Endothelial cell of umbilical vein (primary cell): ENCODE results near the gene OAS3.
A peak's percentile ranks its signal among the peaks of the same experiment; 100 is the strongest.

Experiments
- CTCF ChIP-seq, 2 donors: IDR thresholded peaks; 1 replicate in 1 of 2; 2 replicates in 1 of 2; pipeline ENCODE4 v1.5.1; 2011; ENCODE audit warnings: low read length in 2 of 2, mild to moderate bottlenecking in 2 of 2, moderate library complexity in 2 of 2, control low read depth in 1 of 2, inconsistent platforms in 1 of 2, low read depth in 1 of 2; ENCODE audit not compliant: insufficient read depth in 1 of 2; ENCODE audit errors: extremely low read depth in 1 of 2
- EZH2 ChIP-seq: IDR thresholded peaks from 2 replicates; pipeline ENCODE4 v1.6.1; 2012; ENCODE audit warnings: borderline replicate concordance, low read depth, mild to moderate bottlenecking, moderate library complexity, low read length, inconsistent platforms; ENCODE audit not compliant: severe bottlenecking
- JUN ChIP-seq: IDR thresholded peaks from 2 replicates; pipeline ENCODE4 v1.6.1; 2011; ENCODE audit warnings: borderline replicate concordance, low read depth; ENCODE audit not compliant: insufficient read length, insufficient read depth
- MYC ChIP-seq: IDR thresholded peaks from one replicate; pipeline ENCODE4 v1.6.1; 2011; ENCODE audit warnings: mild to moderate bottlenecking, low read depth, low read length
- POLR2A ChIP-seq: IDR thresholded peaks from 2 replicates; pipeline ENCODE4 v1.6.1; 2012; ENCODE audit warnings: low read depth, mild to moderate bottlenecking, control low read depth, low read length
- POLR2AphosphoS5 ChIP-seq: IDR thresholded peaks from 2 replicates; pipeline ENCODE4 v1.6.1; 2012; ENCODE audit warnings: low read depth, mild to moderate bottlenecking, control low read depth, low read length, moderate library complexity; ENCODE audit not compliant: insufficient read depth

GRCh38 chr12:112992541-112993398 is 54.5 kb downstream of the OAS3 start:
- no peak for TF ChIP-seq MYC
- peak; percentile 92 to 99 for TF ChIP-seq CTCF (IDR thresholded peaks at IDR 0.05; ENCODE audit: extremely low read depth in 1 of 2, insufficient read depth in 1 of 2, low read depth in 1 of 2, low read length in 2 of 2)
- no peak for TF ChIP-seq JUN
- no peak for TF ChIP-seq POLR2A
- TF ChIP-seq EZH2: no peak
- TF ChIP-seq POLR2AphosphoS5: no peak
